ENCODE measurements around the gene MT1E.

The MT1E gene

GRCh38 chr16:56610609-56611111 lies 14.9 kb upstream of the MT1E start:
- no peak overlapping the region for H3K4me3 ChIP-seq (ENCODE audit: low read length)
- TF ChIP-seq CTCF (IDR thresholded peaks at IDR 0.05; ENCODE audit: insufficient read depth, low read depth, low read length, missing control alignments): no peak
- no peak for DNase-seq (ENCODE audit: low read depth)

GRCh38 chr16:56611281-56611833 lies 14.2 kb upstream of the MT1E start:
- DNase-seq (ENCODE audit: low read depth): no peak
- TF ChIP-seq CTCF (IDR thresholded peaks at IDR 0.05; ENCODE audit: insufficient read depth, low read depth, low read length, missing control alignments): no peak
- H3K4me3 ChIP-seq (ENCODE audit: low read length): no peak overlapping the region

- DNase-seq (ENCODE audit: low read depth): peak; percentile 60
- H3K4me3 ChIP-seq (ENCODE audit: low read length): no peak overlapping the region
- no peak for TF ChIP-seq CTCF (IDR thresholded peaks at IDR 0.05; ENCODE audit: insufficient read depth, low read depth, low read length, missing control alignments)
These were observed 11.9 kb upstream of the MT1E start for GRCh38 chr16:56613706-56614105.

GRCh38 chr16:56614549-56614991 lies 11.0 kb upstream of the MT1E start:
- DNase-seq (ENCODE audit: low read depth): peak; percentile 80
- TF ChIP-seq CTCF (IDR thresholded peaks at IDR 0.05; ENCODE audit: insufficient read depth, low read depth, low read length, missing control alignments): no peak

GRCh38 chr16:56615353-56615752 lies 10.2 kb upstream of the MT1E start:
- H3K4me3 ChIP-seq (ENCODE audit: low read length): no peak overlapping the region
- TF ChIP-seq CTCF (IDR thresholded peaks at IDR 0.05; ENCODE audit: insufficient read depth, low read depth, low read length, missing control alignments): no peak
- peak; percentile 83 for DNase-seq (ENCODE audit: low read depth)

More at GRCh38 chr16:56614549-56614991, 11.0 kb upstream of the MT1E start:
- no peak overlapping the region for H3K4me3 ChIP-seq (ENCODE audit: low read length)

GRCh38 chr16:56616608-56617211 lies 8.9 kb upstream of the MT1E start:
- no peak for TF ChIP-seq CTCF (IDR thresholded peaks at IDR 0.05; ENCODE audit: insufficient read depth, low read depth, low read length, missing control alignments)
- H3K4me3 ChIP-seq (ENCODE audit: low read length): no peak overlapping the region
- no peak for DNase-seq (ENCODE audit: low read depth)
